ENCODE data around the gene TMEM74B.

Gene TMEM74B

GRCh38 chr20:1185790-1186334 is 1.1 kb upstream of the TMEM74B start:
- TF ChIP-seq POLR2AphosphoS5 (IDR thresholded peaks at IDR 0.05; ENCODE audit: low read depth, low read length) = no peak

- no peak for TF ChIP-seq POLR2AphosphoS5 (IDR thresholded peaks at IDR 0.05; ENCODE audit: low read depth, low read length)
- TF ChIP-seq REST (IDR thresholded peaks at IDR 0.05; ENCODE audit: insufficient read depth in 1 of 2, low read depth in 2 of 2, low read length in 2 of 2) = no peak
- TF ChIP-seq SIN3A (IDR thresholded peaks at IDR 0.05; ENCODE audit: borderline replicate concordance, insufficient read depth, low read length) = no peak
- no peak for TF ChIP-seq TAF1 (IDR thresholded peaks at IDR 0.05; ENCODE audit: borderline replicate concordance, insufficient read depth, low read length)
- TF ChIP-seq FOXP2 (optimal IDR thresholded peaks at IDR 0.05; ENCODE audit: borderline replicate concordance, extremely low read depth, extremely low read length, insufficient read depth) = no peak
Measured at GRCh38 chr20:1185316-1185741, 548 bp upstream of the TMEM74B start.

- no peak for TF ChIP-seq SIN3A (IDR thresholded peaks at IDR 0.05; ENCODE audit: borderline replicate concordance, insufficient read depth, low read length)
Measured at GRCh38 chr20:1184260-1184637, 532 bp downstream of the TMEM74B start.

GRCh38 chr20:1183153-1183552 is 1.6 kb downstream of the TMEM74B start:
- TF ChIP-seq TAF1 (IDR thresholded peaks at IDR 0.05; ENCODE audit: borderline replicate concordance, insufficient read depth, low read length) = no peak

- TF ChIP-seq REST (IDR thresholded peaks at IDR 0.05; ENCODE audit: insufficient read depth in 1 of 2, low read depth in 2 of 2, low read length in 2 of 2) (no peak), TAF1 (IDR thresholded peaks at IDR 0.05; ENCODE audit: borderline replicate concordance, insufficient read depth, low read length) (no peak), POLR2AphosphoS5 (IDR thresholded peaks at IDR 0.05; ENCODE audit: low read depth, low read length) (no peak), SIN3A (IDR thresholded peaks at IDR 0.05; ENCODE audit: borderline replicate concordance, insufficient read depth, low read length) (no peak), FOXP2 (optimal IDR thresholded peaks at IDR 0.05; ENCODE audit: borderline replicate concordance, extremely low read depth, extremely low read length, insufficient read depth) (no peak)
Measured at GRCh38 chr20:1182106-1182505, 2.7 kb downstream of the TMEM74B start.

- TF ChIP-seq SIN3A (IDR thresholded peaks at IDR 0.05; ENCODE audit: borderline replicate concordance, insufficient read depth, low read length) = no peak
- no peak for TF ChIP-seq REST (IDR thresholded peaks at IDR 0.05; ENCODE audit: insufficient read depth in 1 of 2, low read depth in 2 of 2, low read length in 2 of 2)
- no peak for TF ChIP-seq POLR2AphosphoS5 (IDR thresholded peaks at IDR 0.05; ENCODE audit: low read depth, low read length)
- no peak for TF ChIP-seq TAF1 (IDR thresholded peaks at IDR 0.05; ENCODE audit: borderline replicate concordance, insufficient read depth, low read length)
- TF ChIP-seq FOXP2 (optimal IDR thresholded peaks at IDR 0.05; ENCODE audit: borderline replicate concordance, extremely low read depth, extremely low read length, insufficient read depth) = no peak
Measured at GRCh38 chr20:1180949-1181348, 3.8 kb downstream of the TMEM74B start.

GRCh38 chr20:1178623-1179022 is 6.2 kb downstream of the TMEM74B start:
- TF ChIP-seq REST (IDR thresholded peaks at IDR 0.05; ENCODE audit: insufficient read depth in 1 of 2, low read depth in 2 of 2, low read length in 2 of 2) = no peak
- no peak for TF ChIP-seq SIN3A (IDR thresholded peaks at IDR 0.05; ENCODE audit: borderline replicate concordance, insufficient read depth, low read length)
- no peak for TF ChIP-seq POLR2AphosphoS5 (IDR thresholded peaks at IDR 0.05; ENCODE audit: low read depth, low read length)
- no peak for TF ChIP-seq TAF1 (IDR thresholded peaks at IDR 0.05; ENCODE audit: borderline replicate concordance, insufficient read depth, low read length)
- TF ChIP-seq FOXP2 (optimal IDR thresholded peaks at IDR 0.05; ENCODE audit: borderline replicate concordance, extremely low read depth, extremely low read length, insufficient read depth) = no peak

Measured in PFSK-1 (cell line).